ENCODE results near the gene PLCL1.

Gene PLCL1

GRCh38 chr2:197862246-197862955 is 58.0 kb downstream of the PLCL1 start:
- H3K4me3 ChIP-seq (ENCODE audit: control insufficient read depth, low read depth, low read length), result no peak overlapping the region
- no peak for TF ChIP-seq CTCF (IDR thresholded peaks at IDR 0.05; ENCODE audit: control insufficient read depth, insufficient read depth, low read depth, low read length, missing control alignments)
- DNase-seq (ENCODE audit: low read depth), result no peak

DNA sequence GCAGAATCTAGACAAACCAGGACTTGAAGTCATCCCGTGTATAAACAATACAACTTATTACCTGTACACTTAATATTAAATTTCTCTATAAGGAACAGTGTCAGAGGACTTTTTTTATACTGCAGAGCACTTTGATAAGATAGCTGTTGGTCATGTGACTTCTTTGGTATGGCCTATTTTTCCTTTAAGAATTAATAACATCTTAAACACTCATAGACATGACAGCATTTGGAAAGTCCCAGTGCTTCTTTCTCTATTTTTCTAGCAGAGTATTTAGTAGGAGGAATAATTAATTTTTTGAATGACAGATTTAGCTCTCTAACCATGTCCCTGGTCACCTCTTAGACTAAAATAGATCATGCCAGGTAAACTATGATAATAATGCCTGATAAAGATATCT is 59.4 kb downstream of the PLCL1 start:
- no peak for TF ChIP-seq CTCF (IDR thresholded peaks at IDR 0.05; ENCODE audit: control insufficient read depth, insufficient read depth, low read depth, low read length, missing control alignments)
- no peak for DNase-seq (ENCODE audit: low read depth)
- H3K4me3 ChIP-seq (ENCODE audit: control insufficient read depth, low read depth, low read length), result no peak overlapping the region

DNA sequence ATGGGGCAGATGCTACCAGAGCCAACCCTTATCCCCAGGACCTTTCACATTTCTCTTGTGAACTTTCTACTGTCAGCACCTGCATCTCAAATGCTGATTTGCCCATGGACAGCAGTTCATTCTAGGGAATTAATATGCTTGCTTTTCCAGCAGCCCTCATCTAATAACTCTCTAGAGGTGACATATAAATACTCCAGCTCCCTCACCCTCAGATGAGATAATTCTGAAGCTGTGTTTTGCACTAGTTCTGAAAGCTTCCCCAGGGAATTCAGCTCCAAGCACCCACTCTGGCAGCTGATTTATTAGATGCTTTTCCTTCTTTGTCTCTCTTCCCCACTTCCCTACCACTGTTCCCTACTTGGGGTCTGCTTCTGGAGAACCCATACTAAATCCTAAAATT is 62.1 kb downstream of the PLCL1 start:
- DNase-seq (ENCODE audit: low read depth), result no peak
- no peak for TF ChIP-seq CTCF (IDR thresholded peaks at IDR 0.05; ENCODE audit: control insufficient read depth, insufficient read depth, low read depth, low read length, missing control alignments)
- H3K4me3 ChIP-seq (ENCODE audit: control insufficient read depth, low read depth, low read length), result no peak overlapping the region

DNA sequence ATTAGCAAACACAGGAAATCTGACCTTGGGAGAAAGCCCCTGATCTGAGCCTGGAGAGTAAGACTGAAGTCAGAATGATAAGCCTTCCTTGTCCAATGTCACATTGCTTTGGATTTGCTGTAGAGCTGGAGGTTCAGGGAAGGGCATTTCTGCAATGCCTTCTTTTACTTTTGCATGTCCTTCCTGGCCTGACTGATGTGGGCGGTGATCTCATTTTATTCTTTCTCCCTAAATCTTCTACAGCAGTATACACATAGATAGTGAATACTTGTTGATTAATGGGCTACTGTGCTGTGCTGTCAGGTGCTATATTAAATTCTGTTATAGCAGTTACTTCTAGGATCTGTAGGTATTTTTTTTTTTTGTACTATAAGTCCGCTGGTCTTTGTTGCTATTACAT is 62.6 kb downstream of the PLCL1 start:
- no peak overlapping the region for H3K4me3 ChIP-seq (ENCODE audit: control insufficient read depth, low read depth, low read length)
- no peak for DNase-seq (ENCODE audit: low read depth)
- no peak for TF ChIP-seq CTCF (IDR thresholded peaks at IDR 0.05; ENCODE audit: control insufficient read depth, insufficient read depth, low read depth, low read length, missing control alignments)

DNA sequence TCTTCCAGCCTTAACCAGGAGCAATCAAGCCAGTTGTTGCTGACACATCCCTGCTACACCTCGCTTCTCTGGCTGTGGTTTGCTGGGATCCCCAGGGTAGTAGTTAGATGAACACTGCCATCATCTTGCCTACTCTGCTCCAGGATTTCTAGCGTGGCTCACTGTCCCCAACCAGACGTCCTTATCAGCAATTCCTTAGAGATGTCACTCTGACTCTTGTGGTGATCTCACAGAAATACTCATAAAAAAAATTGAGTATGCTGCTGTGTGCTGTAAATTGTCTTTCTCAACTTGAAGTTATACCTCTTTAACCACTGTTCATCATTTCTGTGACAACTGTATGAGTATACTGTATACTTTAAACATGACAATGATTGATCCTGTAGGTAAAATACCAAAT is 63.2 kb downstream of the PLCL1 start:
- DNase-seq (ENCODE audit: low read depth), result no peak
- H3K4me3 ChIP-seq (ENCODE audit: control insufficient read depth, low read depth, low read length), result no peak overlapping the region
- no peak for TF ChIP-seq CTCF (IDR thresholded peaks at IDR 0.05; ENCODE audit: control insufficient read depth, insufficient read depth, low read depth, low read length, missing control alignments)

- TF ChIP-seq CTCF (IDR thresholded peaks at IDR 0.05; ENCODE audit: control insufficient read depth, insufficient read depth, low read depth, low read length, missing control alignments), result no peak
- no peak overlapping the region for H3K4me3 ChIP-seq (ENCODE audit: control insufficient read depth, low read depth, low read length)
- no peak for DNase-seq (ENCODE audit: low read depth)
Observed at GRCh38 chr2:197868206-197868605, 63.8 kb downstream of the PLCL1 start.

Data from AG09309 (cell line).